Peyer's patch (tissue), 4 donors: ENCODE results near the gene HAPLN1.

Source experiments
- CTCF ChIP-seq, 6 experiments: fragments of 450-650 bp in 4 of 6; fragments of 200-600 bp in 2 of 6; sonication (generic) in 1 of 6; IDR thresholded peaks; one replicate each; pipeline ENCODE4 v1.5.1; 2017 to 2019; ENCODE audit warnings: antibody characterized with exemption in 6 of 6, mild to moderate bottlenecking in 3 of 6, moderate library complexity in 1 of 6
- POLR2A ChIP-seq, 2 donors: fragments of 450-650 bp; IDR thresholded peaks; one replicate each; pipeline ENCODE4 v1.5.1; 2017; ENCODE audit warnings: antibody characterized with exemption in 2 of 2, mild to moderate bottlenecking in 2 of 2, moderate library complexity in 2 of 2

- TF ChIP-seq CTCF (IDR thresholded peaks at IDR 0.05): no peak
- TF ChIP-seq POLR2A (IDR thresholded peaks at IDR 0.05): no peak
Measured at GRCh38 chr5:83731638-83732037, 11.0 kb upstream of the HAPLN1 start.
